Gastrocnemius medialis (tissue), 4 donors: ENCODE data around the gene ABR.

Source experiments
- POLR2A ChIP-seq, 2 donors: fragments of 450-650 bp; IDR thresholded peaks; one replicate each; pipeline ENCODE4 v1.6.1; 2017; ENCODE audit warnings: antibody characterized with exemption in 2 of 2, mild to moderate bottlenecking in 2 of 2, moderate library complexity in 2 of 2
- TF ChIP-seq, protein P1 (sequence below), 5 experiments: fragments of 450-650 bp in 3 of 5; fragments of 200-600 bp in 2 of 5; sonication (generic) in 2 of 5; IDR thresholded peaks in 4 of 5; conservative IDR thresholded peaks in 1 of 5; 1 replicate in 4 of 5; 2 replicates in 1 of 5; pipeline ENCODE4 v1.5.1; 2016 to 2019; ENCODE audit warnings: antibody characterized with exemption in 5 of 5, mild to moderate bottlenecking in 3 of 5, moderate library complexity in 3 of 5

GRCh38 chr17:1170739-1171138, 9.0 kb downstream of the ABR start:
- TF ChIP-seq, protein P1, sequence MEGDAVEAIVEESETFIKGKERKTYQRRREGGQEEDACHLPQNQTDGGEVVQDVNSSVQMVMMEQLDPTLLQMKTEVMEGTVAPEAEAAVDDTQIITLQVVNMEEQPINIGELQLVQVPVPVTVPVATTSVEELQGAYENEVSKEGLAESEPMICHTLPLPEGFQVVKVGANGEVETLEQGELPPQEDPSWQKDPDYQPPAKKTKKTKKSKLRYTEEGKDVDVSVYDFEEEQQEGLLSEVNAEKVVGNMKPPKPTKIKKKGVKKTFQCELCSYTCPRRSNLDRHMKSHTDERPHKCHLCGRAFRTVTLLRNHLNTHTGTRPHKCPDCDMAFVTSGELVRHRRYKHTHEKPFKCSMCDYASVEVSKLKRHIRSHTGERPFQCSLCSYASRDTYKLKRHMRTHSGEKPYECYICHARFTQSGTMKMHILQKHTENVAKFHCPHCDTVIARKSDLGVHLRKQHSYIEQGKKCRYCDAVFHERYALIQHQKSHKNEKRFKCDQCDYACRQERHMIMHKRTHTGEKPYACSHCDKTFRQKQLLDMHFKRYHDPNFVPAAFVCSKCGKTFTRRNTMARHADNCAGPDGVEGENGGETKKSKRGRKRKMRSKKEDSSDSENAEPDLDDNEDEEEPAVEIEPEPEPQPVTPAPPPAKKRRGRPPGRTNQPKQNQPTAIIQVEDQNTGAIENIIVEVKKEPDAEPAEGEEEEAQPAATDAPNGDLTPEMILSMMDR (IDR thresholded peaks at IDR 0.05 in 4 of 5, conservative IDR thresholded peaks at IDR 0.05 in 1 of 5) = no peak
- no peak for TF ChIP-seq POLR2A (IDR thresholded peaks at IDR 0.05)
